Stimulated activated CD4-positive, alpha-beta T cell treated with anti-CD3 and anti-CD28 coated beads, Interleukin-2, amount 100 ng/mL, for 4 hours (primary cell): ENCODE data around the gene FAM228A.
"Not testable (repeated sequence)": the region's sequence is repeated elsewhere in the genome, so short reads cannot be mapped to it uniquely, and the experiment has no call there.

Source experiments
- DNase-seq: peaks from one replicate; pipeline ENCODE4 v3.0.0-alpha.2; 2020; ENCODE audit warnings: low read depth

Gene FAM228A

GRCh38 chr2:24174851-24175277, at the start of gene FAM228A:
TSS of gene FAM228A (plus strand) at chr2:24175053. CDS start at chr2:24175481, 428 bp downstream.
- no peak for DNase-seq

GRCh38 chr2:24125956-24126355, 48.9 kb upstream of the FAM228A start:
- no peak for DNase-seq

DNA sequence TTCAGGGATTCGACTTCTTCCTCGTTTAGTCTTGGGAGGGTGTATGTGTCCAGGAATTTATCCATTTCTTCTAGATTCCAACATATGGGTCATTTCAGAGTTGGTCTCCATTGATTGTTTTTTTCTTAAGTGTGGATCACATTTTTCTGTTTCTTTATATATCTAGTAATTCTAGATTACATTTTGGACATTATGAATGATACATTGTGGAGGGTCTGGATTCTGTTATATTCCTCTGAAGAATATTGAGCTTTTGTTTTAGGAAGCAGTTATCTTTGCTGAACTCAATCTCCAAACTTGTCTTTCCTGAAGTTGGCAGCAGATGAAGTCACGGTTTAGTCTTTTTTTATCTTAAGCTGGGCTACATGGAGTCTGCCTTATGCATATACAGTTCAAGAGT, 42.3 kb upstream of the FAM228A start:
- DNase-seq, result no peak

DNA sequence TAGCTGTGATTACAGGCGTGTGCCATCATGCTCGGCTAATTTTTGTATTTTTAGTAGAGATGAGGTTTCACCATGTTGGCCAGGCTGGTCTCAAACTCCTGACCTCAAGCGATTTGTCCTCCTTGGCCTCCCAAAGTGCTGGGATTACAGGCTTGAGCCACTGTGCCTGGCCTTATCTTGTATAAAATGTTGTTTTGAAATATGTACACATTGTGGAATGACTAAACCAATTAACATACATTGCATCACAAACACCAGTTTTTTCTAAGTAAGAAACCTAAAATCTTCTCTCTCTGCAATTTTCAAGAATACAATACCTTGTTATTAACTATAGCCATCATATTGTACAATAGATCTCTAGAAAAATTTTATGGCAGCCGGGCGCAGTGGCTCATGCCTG, 34.5 kb upstream of the FAM228A start:
- DNase-seq, result not testable (repeated sequence)

DNA sequence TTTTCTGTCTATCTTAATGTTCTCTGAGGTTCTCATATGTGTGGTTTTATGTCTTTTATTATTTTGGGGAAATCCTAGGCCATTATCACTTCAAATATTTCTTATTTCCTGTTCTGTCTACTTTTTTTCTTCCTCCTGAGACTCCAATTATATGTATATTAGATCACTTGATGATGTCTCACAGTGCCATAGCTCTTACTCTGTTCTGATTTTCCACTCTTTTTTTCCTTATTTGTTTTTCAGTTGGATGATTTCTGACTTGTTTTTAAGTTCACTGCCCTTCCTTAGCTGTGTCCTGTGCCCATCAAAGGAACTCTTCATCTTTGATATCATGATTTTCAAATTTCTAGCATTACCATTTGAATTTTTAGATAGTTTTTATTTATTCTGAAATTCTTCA, 27.5 kb upstream of the FAM228A start:
- DNase-seq, result no peak

GRCh38 chr2:24152413-24153197, 22.2 kb upstream of the FAM228A start:
- no peak for DNase-seq

GRCh38 chr2:24153478-24153877, 21.4 kb upstream of the FAM228A start:
- no peak for DNase-seq

DNA sequence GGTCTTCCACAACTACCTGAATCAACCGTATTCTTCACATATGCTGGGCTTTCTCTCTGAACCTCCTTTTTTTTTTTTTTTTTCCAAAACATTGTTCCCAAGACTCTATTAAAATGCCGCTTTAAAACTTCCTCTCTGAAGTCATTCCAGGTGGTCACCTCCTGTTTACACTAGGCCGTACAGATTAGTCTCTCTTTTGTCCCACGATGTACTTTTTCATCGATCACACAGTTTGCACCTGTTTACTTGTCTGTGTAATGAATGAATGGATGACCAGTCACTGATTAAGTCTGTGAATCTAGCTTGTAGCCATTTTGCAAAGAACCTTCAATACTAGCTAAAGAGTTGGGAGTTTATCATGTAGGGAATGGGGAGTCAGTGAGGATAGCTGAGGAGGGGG, 16.7 kb upstream of the FAM228A start:
- DNase-seq, result no peak

- no peak for DNase-seq
Measured at GRCh38 chr2:24159708-24160107, 15.1 kb upstream of the FAM228A start.

- DNase-seq, result no peak
Measured at GRCh38 chr2:24160761-24161160, 14.1 kb upstream of the FAM228A start.

DNA sequence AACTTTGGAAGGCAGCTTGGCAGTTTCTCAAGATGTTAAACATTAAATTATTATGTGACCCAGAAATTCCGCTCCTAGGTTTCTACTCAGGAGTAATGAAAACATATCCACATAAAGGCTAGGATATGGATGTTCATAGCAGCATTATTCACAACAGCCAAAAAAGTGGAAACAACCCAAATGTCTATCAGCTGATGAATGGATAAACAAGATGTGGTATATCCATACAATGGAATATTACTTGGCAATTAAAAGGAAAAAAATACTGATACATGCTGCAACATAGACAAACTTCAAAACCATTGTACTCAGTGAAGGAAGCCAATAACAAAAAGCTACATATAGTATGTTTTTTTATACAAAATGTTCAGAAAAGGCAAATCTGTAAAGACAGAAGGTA, 12.4 kb upstream of the FAM228A start:
- DNase-seq, result no peak

- no peak for DNase-seq
Measured at GRCh38 chr2:24163186-24163585, 11.7 kb upstream of the FAM228A start.

- no peak for DNase-seq
Measured at GRCh38 chr2:24163601-24164000, 11.3 kb upstream of the FAM228A start.

- no peak for DNase-seq
Measured at GRCh38 chr2:24164416-24164973, 10.4 kb upstream of the FAM228A start.

- DNase-seq, result no peak
Measured at GRCh38 chr2:24169023-24169422, 5.8 kb upstream of the FAM228A start.

DNA sequence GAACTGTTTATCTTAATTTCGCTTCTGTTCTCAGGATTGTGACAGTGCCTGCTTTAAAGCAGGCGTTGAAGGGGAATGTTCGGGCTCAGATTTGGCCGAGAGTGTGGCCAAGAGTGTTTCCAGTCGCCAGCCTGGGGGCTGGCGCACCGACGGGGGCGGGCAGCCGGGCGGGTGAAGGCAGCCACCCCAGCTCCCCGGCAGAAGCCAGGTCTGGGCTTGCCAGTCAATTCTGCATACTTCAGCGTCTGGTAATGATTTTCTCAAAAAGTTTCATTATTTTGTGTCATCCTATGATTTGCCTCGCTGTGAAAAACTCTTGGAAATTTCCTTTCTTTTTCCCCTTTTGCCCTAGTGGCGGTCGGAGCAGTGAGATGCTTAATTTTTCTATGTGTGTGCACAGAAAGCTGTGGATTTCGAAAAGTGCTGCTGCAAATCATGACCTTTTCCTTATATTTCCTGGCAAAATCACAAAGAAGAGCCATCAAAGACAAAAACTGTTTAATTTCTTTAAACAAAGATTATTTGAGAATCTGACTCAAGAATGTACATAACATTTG, 856 bp downstream of the FAM228A start:
- DNase-seq, result no peak

DNA sequence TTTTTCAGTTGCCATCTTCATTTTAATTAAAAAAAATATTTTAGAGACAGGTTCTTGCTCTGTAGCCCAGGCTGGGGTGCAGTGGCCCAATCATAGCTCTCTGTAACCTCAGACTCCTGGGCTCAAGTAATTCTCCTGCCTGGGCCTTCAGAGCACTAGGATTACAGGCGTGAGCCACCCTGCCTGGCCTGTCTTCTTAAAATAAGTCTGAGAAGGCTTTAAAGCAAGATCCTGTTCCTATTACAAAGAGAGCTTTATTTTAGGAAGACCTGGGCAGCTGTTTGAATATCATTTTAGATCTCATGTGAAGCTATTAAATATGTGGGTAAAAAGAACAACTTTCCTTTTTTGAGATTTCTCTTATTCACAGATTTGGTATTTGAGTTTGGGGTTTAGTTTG, 1.5 kb downstream of the FAM228A start:
- no peak for DNase-seq

- no peak for DNase-seq
Measured at GRCh38 chr2:24179683-24180082, 4.8 kb downstream of the FAM228A start.

DNA sequence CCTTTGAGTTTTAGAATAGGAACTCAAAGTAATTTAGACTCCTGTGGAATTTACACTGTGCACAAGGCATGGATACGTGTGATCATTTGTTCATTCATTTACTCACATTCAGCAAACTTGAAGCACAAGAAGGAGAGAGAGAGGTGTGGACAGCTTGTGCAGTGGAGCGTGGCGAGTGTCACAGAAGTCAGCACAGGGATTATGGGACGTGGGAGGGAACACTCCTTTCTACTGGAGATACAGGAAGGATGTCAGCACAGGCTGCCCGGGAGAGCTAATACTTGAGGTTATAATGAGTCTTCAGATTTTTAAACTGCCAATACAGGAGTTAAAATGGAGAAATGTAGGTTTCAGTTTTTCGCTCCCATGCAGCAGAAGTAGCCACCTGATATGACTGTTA, 7.0 kb downstream of the FAM228A start:
- DNase-seq, result no peak

DNA sequence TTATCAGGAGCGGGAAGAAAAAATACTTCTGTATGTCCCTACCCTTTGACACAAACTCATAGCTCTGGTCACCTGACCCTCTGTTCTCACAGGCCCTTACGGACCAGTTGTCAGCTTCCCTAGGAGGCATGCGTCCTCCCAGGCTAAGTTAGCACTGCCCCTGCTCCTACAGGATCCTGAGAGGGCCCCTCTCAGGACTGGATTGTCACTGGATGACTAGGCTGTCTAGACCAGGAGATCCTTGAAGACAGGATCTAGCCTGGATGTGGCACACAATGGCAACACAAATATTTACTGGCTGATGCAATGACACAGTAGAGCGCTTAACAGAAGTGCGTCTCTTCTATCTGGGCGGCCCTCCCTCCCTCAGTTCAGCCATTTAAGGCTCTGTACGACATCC, 7.7 kb downstream of the FAM228A start:
- DNase-seq, result no peak

DNA sequence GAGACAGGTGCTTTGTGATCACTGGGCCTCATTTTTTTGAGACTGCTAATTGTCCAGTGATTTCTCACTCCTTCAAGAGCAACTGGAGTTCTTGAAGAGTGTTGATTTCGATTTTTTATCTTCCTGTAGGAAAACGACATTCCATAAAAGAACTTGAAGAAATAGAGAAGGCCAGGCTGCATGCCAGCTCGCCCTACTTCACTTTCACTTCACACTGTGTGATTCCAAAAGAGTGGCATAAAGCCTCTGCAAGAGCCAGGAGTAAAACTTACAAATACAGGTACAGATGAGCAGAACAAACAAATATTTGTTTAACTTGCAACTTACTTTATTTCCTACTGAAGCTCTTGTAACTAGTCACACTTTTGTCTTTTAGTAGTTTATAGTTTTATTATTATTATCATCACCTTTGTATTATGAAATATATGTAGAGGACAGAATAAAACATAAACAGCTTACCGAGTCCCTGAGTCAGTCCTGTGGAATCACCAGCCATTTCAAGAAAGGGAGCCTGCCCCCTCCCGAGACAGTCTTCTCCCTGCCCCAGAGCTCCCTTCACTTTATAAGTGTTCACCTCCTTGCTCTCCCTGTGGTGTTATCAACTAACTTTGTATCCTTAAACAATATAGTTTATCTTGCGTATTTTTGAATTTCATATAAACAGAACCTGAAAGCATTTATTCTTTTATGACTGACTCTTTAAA, 8.7 kb downstream of the FAM228A start:
- DNase-seq, result no peak

GRCh38 chr2:24189551-24189950, 14.7 kb downstream of the FAM228A start:
- no peak for DNase-seq

- no peak for DNase-seq
Measured at GRCh38 chr2:24190503-24190902, 15.7 kb downstream of the FAM228A start.
